CD14-positive monocyte (primary cell): Measurements from ENCODE around the gene AOPEP. TPM values are rescaled to one million over a fixed set of nuclear protein-coding genes. Genes with fewer than 3 reads are reported as not detected.

ENCODE experiments used
- DNase-seq, 3 donors: peaks; one replicate each; pipeline ENCODE4 v3.0.0-alpha.2; 2011 to 2022
- H2AFZ ChIP-seq: 2 replicates; pipeline ENCODE4 v1.6.0; 2012; ENCODE audit warnings: mild to moderate bottlenecking, low read depth, low read length, inconsistent platforms; ENCODE audit not compliant: insufficient read depth, poor library complexity, severe bottlenecking
- H3K27ac ChIP-seq, 2 donors: 1 replicate in 1 of 2; 2 replicates in 1 of 2; pipeline ENCODE4 v1.5.1; 2012 to 2013; ENCODE audit warnings: low read length in 2 of 2, control low read depth in 1 of 2, inconsistent platforms in 1 of 2, low read depth in 1 of 2, mild to moderate bottlenecking in 1 of 2
- H3K27me3 ChIP-seq, 2 donors: one replicate each; pipeline versions ENCODE4 v1.6.0 to v1.6.1; 2011 to 2013; ENCODE audit warnings: low read length in 2 of 2; ENCODE audit not compliant: control insufficient read depth in 2 of 2, insufficient read depth in 2 of 2
- H3K36me3 ChIP-seq, 2 donors: replicated peaks in 1 of 2; 1 replicate in 1 of 2; 2 replicates in 1 of 2; pipeline versions ENCODE4 v1.5.1 to v1.6.1; 2012 to 2013; ENCODE audit warnings: low read length in 2 of 2, control low read depth in 1 of 2, inconsistent platforms in 1 of 2, mild to moderate bottlenecking in 1 of 2; ENCODE audit not compliant: insufficient read depth in 2 of 2, control insufficient read depth in 1 of 2
- H3K4me1 ChIP-seq, 2 donors: 1 replicate in 1 of 2; 2 replicates in 1 of 2; pipeline versions ENCODE4 v1.5.1 to v1.6.1; 2012 to 2013; ENCODE audit warnings: low read length in 2 of 2, control low read depth in 1 of 2, inconsistent platforms in 1 of 2, mild to moderate bottlenecking in 1 of 2, moderate library complexity in 1 of 2; ENCODE audit not compliant: insufficient read depth in 2 of 2, control insufficient read depth in 1 of 2
- H3K4me2 ChIP-seq: replicated peaks from 2 replicates; pipeline ENCODE3; 2012; ENCODE audit warnings: low read length, moderate library complexity, mild to moderate bottlenecking; ENCODE audit not compliant: poor library complexity, severe bottlenecking; ENCODE audit errors: extremely low read depth
- H3K4me3 ChIP-seq, 3 experiments: fragments of 200-600 bp in 1 of 3; sonication (generic) in 1 of 3; replicated peaks in 1 of 3; 1 replicate in 2 of 3; 2 replicates in 1 of 3; pipeline ENCODE4 v1.5.1; 2011 to 2013; ENCODE audit warnings: low read length in 3 of 3, mild to moderate bottlenecking in 3 of 3, control low read depth in 2 of 3, low read depth in 2 of 3, inconsistent platforms in 1 of 3, moderate library complexity in 1 of 3
- H3K79me2 ChIP-seq: 2 replicates; pipeline ENCODE4 v1.6.0; 2012; ENCODE audit warnings: mild to moderate bottlenecking, control low read depth, inconsistent platforms, low read length, moderate library complexity; ENCODE audit not compliant: insufficient read depth
- H3K9ac ChIP-seq: 2 replicates; pipeline ENCODE4 v1.6.0; 2017; ENCODE audit warnings: low read length, mild to moderate bottlenecking; ENCODE audit not compliant: insufficient read depth, poor library complexity, severe bottlenecking
- H3K9me3 ChIP-seq, 2 donors: replicated peaks in 1 of 2; 1 replicate in 1 of 2; 2 replicates in 1 of 2; pipeline versions ENCODE4 v1.5.1 to v1.6.1; 2012 to 2013; ENCODE audit warnings: low read length in 2 of 2, control low read depth in 1 of 2; ENCODE audit not compliant: control insufficient read depth in 1 of 2, insufficient read depth in 1 of 2
- H4K20me1 ChIP-seq: 2 replicates; pipeline ENCODE4 v1.6.0; 2012; ENCODE audit warnings: mild to moderate bottlenecking, low read length, control low read depth, moderate library complexity; ENCODE audit not compliant: insufficient read depth
- H3K27ac Mint-ChIP-seq, 7 donors: one replicate each; pipeline ENCODE4 v1.8.0; 2020; ENCODE audit warnings: mild to moderate bottlenecking in 7 of 7, mixed read lengths in 7 of 7, moderate library complexity in 6 of 7, inconsistent platforms in 2 of 7
- H3K27me3 Mint-ChIP-seq, 3 donors: one replicate each; pipeline ENCODE4 v1.8.0; 2021 to 2022; ENCODE audit warnings: low read depth in 3 of 3, mild to moderate bottlenecking in 3 of 3, mixed read lengths in 3 of 3, moderate library complexity in 3 of 3, inconsistent platforms in 1 of 3
- H3K36me3 Mint-ChIP-seq, 2 donors: one replicate each; pipeline ENCODE4 v1.8.0; 2020; ENCODE audit warnings: mixed read lengths in 2 of 2, inconsistent platforms in 1 of 2, mild to moderate bottlenecking in 1 of 2
- H3K4me1 Mint-ChIP-seq: one replicate; pipeline ENCODE4 v1.8.0; 2020; ENCODE audit warnings: mild to moderate bottlenecking, mixed read lengths
- H3K4me3 Mint-ChIP-seq, 2 donors: one replicate each; pipeline ENCODE4 v1.8.0; 2020; ENCODE audit warnings: mild to moderate bottlenecking in 2 of 2, mixed read lengths in 2 of 2, moderate library complexity in 1 of 2
- H3K9me3 Mint-ChIP-seq, 7 donors: one replicate each; pipeline ENCODE4 v1.8.0; 2020 to 2022; ENCODE audit warnings: mixed read lengths in 7 of 7, mild to moderate bottlenecking in 6 of 7, moderate library complexity in 6 of 7, inconsistent platforms in 2 of 7
- WGBS: methylation state at CpG from one replicate; pipeline ENCODE4 v1.1.5; 2013; ENCODE audit warnings: missing lambda C conversion rate; ENCODE audit not compliant: insufficient coverage; 5-methylcytosine and 5-hydroxymethylcytosine counted together
- intact Hi-C, 2 donors: fragments of 100-400 bp; cut with micrococcal nuclease; formaldehyde crosslinking; loops; one replicate each; pipeline versions ENCODE4 v1.15.0 to v1.15.1; 2023
- polyA plus RNA-seq, 3 donors: library from polyadenylated mRNA; depleted of rRNA in 1 of 3; unstranded in 2 of 3; stranded (reverse) in 1 of 3; fragments of 300-500 nt in 2 of 3; fragments of >200 nt in 1 of 3; fragmentation: Illumina TruSeq in 2 of 3; gene quantifications; 1 replicate in 2 of 3; 2 replicates in 1 of 3; pipeline ENCODE4 v1.2.3, GENCODE V29; 2012 to 2021
- TF ChIP-seq, protein P1 (sequence below): fragments of 200-600 bp; IDR thresholded peaks from one replicate; pipeline ENCODE4 v1.8.0; 2022; ENCODE audit warnings: antibody characterized with exemption, mild to moderate bottlenecking

The AOPEP gene
- polyA plus RNA-seq, 3 donors = 3.0 to 4.1 (median 3.1) TPM

DNA sequence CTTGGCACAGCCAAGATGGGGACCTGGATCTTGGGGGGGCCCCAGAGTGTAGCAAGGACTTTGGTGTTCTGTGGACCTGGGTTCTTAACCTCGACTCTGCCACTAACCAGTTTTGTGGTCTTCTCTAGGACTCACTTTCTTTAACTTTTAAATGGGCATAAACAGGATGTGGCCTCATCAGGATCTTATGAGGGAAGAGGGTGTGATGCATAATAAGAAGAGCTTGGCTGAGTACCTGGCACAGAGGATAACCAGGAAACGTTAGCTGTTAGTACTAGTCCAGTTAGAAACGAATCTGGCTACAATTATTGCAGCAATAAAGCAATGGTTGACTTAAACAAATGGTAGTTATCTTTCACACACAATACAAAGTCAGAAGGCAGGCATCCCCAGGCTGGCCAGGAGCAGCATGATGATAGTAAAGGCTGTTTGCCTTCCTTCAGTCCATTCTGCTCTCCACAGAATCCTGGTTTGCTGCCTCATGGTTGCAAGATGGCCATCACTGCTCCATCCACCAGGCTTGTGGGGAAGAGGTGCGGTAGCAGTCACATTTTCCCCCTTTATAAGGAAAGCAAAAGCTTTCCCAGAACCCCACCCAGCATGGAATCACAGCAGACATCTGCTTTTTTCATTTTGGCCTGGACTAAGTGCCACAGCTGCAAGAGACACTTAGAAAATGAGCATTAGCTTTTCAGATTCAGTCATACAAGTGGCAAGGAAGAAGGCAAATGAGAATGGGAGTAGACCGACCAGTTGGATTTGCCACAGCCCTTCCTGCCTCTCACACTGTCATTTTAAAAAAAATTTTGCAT, 225.0 kb downstream of the AOPEP start:
- Histone ChIP-seq H4K20me1 (no peaks in the 10 kb centered on the region), H3K36me3 (no peaks in the 10 kb centered on the region), H3K9me3 (no peaks in the 10 kb centered on the region), H3K79me2 (no peaks in the 10 kb centered on the region), H3K9ac (no peak overlapping the region), H3K27ac (no peak overlapping the region), H2AFZ (no peak overlapping the region), H3K4me2 (no peak overlapping the region), H3K27me3 (no peaks in the 10 kb centered on the region), H3K4me3 (no peak overlapping the region), H3K4me1 (no peaks in the 10 kb centered on the region)
- no peak overlapping the region for H3K4me3 Mint-ChIP-seq
- H3K9me3 Mint-ChIP-seq = no peaks in the 10 kb centered on the region
- no peak overlapping the region for H3K27ac Mint-ChIP-seq
- intact Hi-C loops = no loop called here
- no peak for DNase-seq
- TF ChIP-seq, protein P1, sequence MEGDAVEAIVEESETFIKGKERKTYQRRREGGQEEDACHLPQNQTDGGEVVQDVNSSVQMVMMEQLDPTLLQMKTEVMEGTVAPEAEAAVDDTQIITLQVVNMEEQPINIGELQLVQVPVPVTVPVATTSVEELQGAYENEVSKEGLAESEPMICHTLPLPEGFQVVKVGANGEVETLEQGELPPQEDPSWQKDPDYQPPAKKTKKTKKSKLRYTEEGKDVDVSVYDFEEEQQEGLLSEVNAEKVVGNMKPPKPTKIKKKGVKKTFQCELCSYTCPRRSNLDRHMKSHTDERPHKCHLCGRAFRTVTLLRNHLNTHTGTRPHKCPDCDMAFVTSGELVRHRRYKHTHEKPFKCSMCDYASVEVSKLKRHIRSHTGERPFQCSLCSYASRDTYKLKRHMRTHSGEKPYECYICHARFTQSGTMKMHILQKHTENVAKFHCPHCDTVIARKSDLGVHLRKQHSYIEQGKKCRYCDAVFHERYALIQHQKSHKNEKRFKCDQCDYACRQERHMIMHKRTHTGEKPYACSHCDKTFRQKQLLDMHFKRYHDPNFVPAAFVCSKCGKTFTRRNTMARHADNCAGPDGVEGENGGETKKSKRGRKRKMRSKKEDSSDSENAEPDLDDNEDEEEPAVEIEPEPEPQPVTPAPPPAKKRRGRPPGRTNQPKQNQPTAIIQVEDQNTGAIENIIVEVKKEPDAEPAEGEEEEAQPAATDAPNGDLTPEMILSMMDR = no peak
- H3K27me3 Mint-ChIP-seq = no peaks in the 10 kb centered on the region
- H3K36me3 Mint-ChIP-seq = peaks cover 9 to 13% of the 10 kb centered on the region in 2 donors
- peaks cover 8% of the 10 kb centered on the region for H3K4me1 Mint-ChIP-seq
- WGBS = 90% methylated on average over 2 of the region's 5 CpGs

DNA sequence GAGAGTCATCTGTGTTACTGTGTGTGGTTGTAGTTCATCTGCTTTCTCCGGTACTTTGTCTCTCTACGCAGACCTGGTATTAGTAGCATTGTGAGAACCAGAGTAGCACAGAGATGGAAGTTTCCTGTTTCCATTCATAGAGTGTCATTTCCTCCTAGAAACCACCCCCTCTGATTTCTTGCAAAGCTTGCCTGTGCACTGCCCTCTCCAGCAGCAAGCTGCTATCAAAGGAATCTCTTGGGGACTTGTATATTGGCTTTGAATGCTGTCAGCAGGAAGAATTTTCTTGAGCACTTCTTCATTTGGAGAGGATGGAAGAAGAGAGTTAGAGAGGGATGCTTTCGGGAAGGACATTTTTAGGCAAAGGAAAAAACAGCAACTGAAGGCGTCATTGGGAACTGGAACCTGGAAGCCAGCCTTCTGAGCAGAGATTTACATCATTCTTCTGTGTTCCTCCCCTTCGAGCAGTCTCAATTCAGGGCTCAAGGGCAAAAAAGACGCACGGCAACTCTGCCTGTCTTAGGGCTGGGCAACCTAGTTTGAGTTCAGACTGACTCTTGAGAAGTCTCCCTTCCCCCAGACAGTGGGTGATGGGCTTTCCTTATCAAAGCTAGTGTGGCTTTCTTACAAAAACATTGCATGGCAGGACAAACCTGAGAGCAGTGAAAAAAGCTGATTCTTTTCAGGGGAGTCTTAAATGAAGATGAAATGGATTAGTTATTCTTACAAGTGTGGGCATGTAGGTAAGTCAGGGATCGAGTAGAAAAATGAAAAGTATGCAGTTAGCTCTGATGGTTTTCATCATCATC, 226.3 kb downstream of the AOPEP start:
- 88% methylated on average over 5 of the region's 8 CpGs for WGBS
- Histone ChIP-seq H3K9me3 (no peaks in the 10 kb centered on the region), H3K36me3 (no peaks in the 10 kb centered on the region), H3K4me2 (no peak overlapping the region), H3K27me3 (no peaks in the 10 kb centered on the region), H2AFZ (no peak overlapping the region), H3K4me3 (no peak overlapping the region), H3K27ac (no peak overlapping the region), H3K9ac (no peak overlapping the region), H3K79me2 (no peaks in the 10 kb centered on the region), H4K20me1 (no peaks in the 10 kb centered on the region), H3K4me1 (no peaks in the 10 kb centered on the region)
- Mint-ChIP-seq H3K9me3 (peaks cover 0 to 1% (median 0%) of the 10 kb centered on the region in 7 donors), H3K27me3 (no peaks in the 10 kb centered on the region), H3K4me3 (no peak overlapping the region), H3K27ac (peak overlapping the region in 1 of 7 donors; percentile 43), H3K4me1 (peaks cover 8% of the 10 kb centered on the region), H3K36me3 (peaks cover 9 to 13% of the 10 kb centered on the region in 2 donors)
- intact Hi-C loops = no loop called here
- DNase-seq = no peak
- TF ChIP-seq, protein P1 = no peak
